IMR-90 (cell line): ENCODE data around the gene ARHGEF26. TPM values are rescaled to one million over a fixed set of nuclear protein-coding genes. Genes with fewer than 3 reads are reported as not detected.

ENCODE experiments used
- ATAC-seq: fragments of 200-7000 bp; cut with Tn5 transposase; 2 replicates; pipeline ENCODE4 v1.9.1; 2020; ENCODE audit warnings: low read depth, mild to moderate bottlenecking, moderate library complexity
- BruUV-seq: library from RNA; stranded (reverse); fragments of 400-500 nt; replicated peaks from 2 replicates; lab custom pipeline; 2021; lab: Mats Ljungman, UMichigan
- CTCF ChIA-PET: fragments of 300-600 bp; formaldehyde crosslinking; extraction: SDS; loops from one replicate; lab custom pipeline; 2021; ENCODE audit warnings: antibody characterized with exemption; lab: Yijun Ruan, JAX
- POLR2A ChIA-PET: fragments of 300-600 bp; sonication (Branson Sonifier 250); formaldehyde crosslinking; loops from one replicate; lab custom pipeline; 2022; ENCODE audit warnings: antibody characterized with exemption; ENCODE audit not compliant: unreplicated experiment; lab: Charles Lee
- DNase-seq: peaks from one replicate; pipeline ENCODE4 v3.0.0; 2013
- H2AFZ ChIP-seq: replicated peaks from 2 replicates; pipeline ENCODE3; 2013; ENCODE audit warnings: low read length, mild to moderate bottlenecking; ENCODE audit not compliant: poor library complexity
- H2AK5ac ChIP-seq: 2 replicates; pipeline ENCODE4 v1.6.1; 2013; ENCODE audit warnings: low read depth, low read length, inconsistent platforms
- H2AK9ac ChIP-seq: replicated peaks from 2 replicates; pipeline ENCODE3; 2013; ENCODE audit warnings: mild to moderate bottlenecking, low read depth, low read length, moderate library complexity; ENCODE audit not compliant: poor library complexity
- H2BK120ac ChIP-seq: 2 replicates; pipeline ENCODE4 v1.6.1; 2013; ENCODE audit warnings: low read depth, low read length, inconsistent platforms
- H2BK15ac ChIP-seq: 3 replicates; pipeline ENCODE4 v1.6.1; 2013; ENCODE audit warnings: low read depth, low read length, inconsistent platforms
- H2BK20ac ChIP-seq: 2 replicates; pipeline ENCODE4 v1.6.1; 2013; ENCODE audit warnings: low read depth, mild to moderate bottlenecking, inconsistent platforms, low read length, moderate library complexity
- H2BK5ac ChIP-seq: 2 replicates; pipeline ENCODE4 v1.6.1; 2013; ENCODE audit warnings: mild to moderate bottlenecking, low read depth, low read length, inconsistent platforms; ENCODE audit not compliant: poor library complexity, severe bottlenecking
- H3K14ac ChIP-seq: replicated peaks from 2 replicates; pipeline ENCODE4 v1.6.1; 2013; ENCODE audit warnings: low read depth, low read length, inconsistent platforms
- H3K18ac ChIP-seq: 2 replicates; pipeline ENCODE4 v1.6.1; 2013; ENCODE audit warnings: low read depth, low read length, control low read depth
- H3K23ac ChIP-seq: 2 replicates; pipeline ENCODE4 v1.6.1; 2013; ENCODE audit warnings: low read depth, low read length, inconsistent platforms
- H3K27ac ChIP-seq: 2 replicates; pipeline ENCODE4 v1.5.1; 2013; ENCODE audit warnings: mild to moderate bottlenecking, control low read depth, low read length; ENCODE audit not compliant: insufficient read depth
- H3K27me3 ChIP-seq: 2 replicates; pipeline ENCODE4 v1.6.1; 2013; ENCODE audit warnings: low read length; ENCODE audit not compliant: control insufficient read depth, insufficient read depth
- H3K36me3 ChIP-seq: 2 replicates; pipeline ENCODE4 v1.6.1; 2013; ENCODE audit warnings: low read length, mixed read lengths; ENCODE audit not compliant: control insufficient read depth, insufficient read depth
- H3K4ac ChIP-seq: 2 replicates; pipeline ENCODE4 v1.6.1; 2013; ENCODE audit warnings: low read depth, low read length, inconsistent platforms
- H3K4me1 ChIP-seq: 2 replicates; pipeline ENCODE4 v1.6.1; 2013; ENCODE audit warnings: low read length, mixed read lengths; ENCODE audit not compliant: control insufficient read depth, insufficient read depth
- H3K4me2 ChIP-seq: 2 replicates; pipeline ENCODE4 v1.6.1; 2013; ENCODE audit warnings: low read depth, mild to moderate bottlenecking, control low read depth, low read length, moderate library complexity
- H3K4me3 ChIP-seq: 2 replicates; pipeline ENCODE4 v1.5.1; 2013; ENCODE audit warnings: low read depth, mild to moderate bottlenecking, control low read depth, low read length, moderate library complexity; ENCODE audit not compliant: insufficient read depth
- H3K56ac ChIP-seq: 2 replicates; pipeline ENCODE4 v1.6.1; 2013; ENCODE audit warnings: low read length, inconsistent platforms; ENCODE audit not compliant: insufficient read depth; ENCODE audit errors: extremely low read depth
- H3K79me1 ChIP-seq, 2 experiments: 2 replicates each; pipeline ENCODE4 v1.6.1; 2013; ENCODE audit warnings: low read length in 2 of 2, inconsistent platforms in 1 of 2, low read depth in 1 of 2
- H3K9ac ChIP-seq: 2 replicates; pipeline ENCODE4 v1.6.1; 2013; ENCODE audit warnings: low read depth, low read length, control low read depth
- H3K9me1 ChIP-seq: 2 replicates; pipeline ENCODE4 v1.6.1; 2013; ENCODE audit warnings: low read length, inconsistent platforms; ENCODE audit not compliant: insufficient read depth
- H3K9me3 ChIP-seq: 2 replicates; pipeline ENCODE4 v1.6.1; 2013; ENCODE audit warnings: low read length; ENCODE audit not compliant: control insufficient read depth, insufficient read depth
- H4K20me1 ChIP-seq: 2 replicates; pipeline ENCODE4 v1.6.1; 2013; ENCODE audit warnings: low read length, inconsistent platforms; ENCODE audit not compliant: insufficient read depth
- H4K5ac ChIP-seq: 2 replicates; pipeline ENCODE4 v1.6.1; 2013; ENCODE audit warnings: mild to moderate bottlenecking, low read depth, low read length, control low read depth
- H4K8ac ChIP-seq, 2 experiments: 2 replicates each; pipeline ENCODE4 v1.6.1; 2013; ENCODE audit warnings: low read depth in 2 of 2, low read length in 2 of 2, control low read depth in 1 of 2, inconsistent platforms in 1 of 2
- H4K91ac ChIP-seq: 2 replicates; pipeline ENCODE4 v1.6.1; 2013; ENCODE audit warnings: low read depth, low read length, inconsistent platforms; ENCODE audit not compliant: insufficient read depth
- BHLHE40 ChIP-seq: fragments of 150-350 bp; IDR thresholded peaks from 2 replicates; pipeline ENCODE4 v1.6.1; 2016; ENCODE audit warnings: mild to moderate bottlenecking, low read depth, low read length
- CHD1 ChIP-seq: IDR thresholded peaks from 2 replicates; pipeline ENCODE4 v1.6.1; 2012; ENCODE audit warnings: low read depth, low read length, improper control_type of control experiment
- CTCF ChIP-seq: conservative IDR thresholded peaks from 2 replicates; pipeline ENCODE4 v1.5.1; 2012; ENCODE audit warnings: mild to moderate bottlenecking, low read depth, low read length, improper control_type of control experiment
- MAFK ChIP-seq: IDR thresholded peaks from 2 replicates; pipeline ENCODE4 v1.6.1; 2012; ENCODE audit warnings: low read depth, low read length, improper control_type of control experiment
- MAZ ChIP-seq: IDR thresholded peaks from 2 replicates; pipeline ENCODE4 v1.6.1; 2012; ENCODE audit warnings: low read depth, mild to moderate bottlenecking, low read length, improper control_type of control experiment, moderate library complexity, borderline replicate concordance
- RCOR1 ChIP-seq: IDR thresholded peaks from 2 replicates; pipeline ENCODE4 v1.6.1; 2012; ENCODE audit warnings: mild to moderate bottlenecking, low read length, improper control_type of control experiment; ENCODE audit not compliant: insufficient replicate concordance
- USF2 ChIP-seq: fragments of 150-350 bp; IDR thresholded peaks from 2 replicates; pipeline ENCODE4 v1.6.1; 2017; ENCODE audit warnings: mild to moderate bottlenecking, antibody characterized with exemption, low read length, low read depth
- WGBS, 2 experiments: methylation state at CpG; one replicate each; pipeline versions ENCODE4 v1.1.5 to v1.1.7; 2013; ENCODE audit warnings: missing lambda C conversion rate in 2 of 2; ENCODE audit not compliant: insufficient read length in 1 of 2; ENCODE audit errors: extremely low coverage in 2 of 2; 5-methylcytosine and 5-hydroxymethylcytosine counted together
- dilution Hi-C: fragments of 300-500 bp; cut with HindIII; formaldehyde crosslinking; loops from one replicate; pipeline ENCODE4 v1.14.3; 2018; ENCODE audit warnings: low sequenced_read_pairs; ENCODE audit not compliant: unreplicated experiment
- in situ Hi-C: fragments of 300-500 bp; cut with MboI; formaldehyde crosslinking; loops from 3 replicates; pipeline ENCODE4 v1.14.3; 2019; ENCODE audit warnings: low sequenced_read_pairs, inconsistent platforms, mixed read lengths
- intact Hi-C: fragments of 100-400 bp; cut with micrococcal nuclease; formaldehyde crosslinking; loops from 2 replicates; pipeline ENCODE4 v1.10.0; 2022
- polyA plus RNA-seq, 3 experiments: library from polyadenylated mRNA; depleted of rRNA; stranded (reverse); fragments of >200 nt; gene quantifications; 2 replicates each; pipeline ENCODE4 v1.2.3, GENCODE V29; 2012; ENCODE audit warnings: low replicate concordance in 1 of 3
- total RNA-seq: library from RNA; depleted of rRNA; stranded (reverse); fragments of >200 nt; gene quantifications from 2 replicates; pipeline ENCODE4 v1.2.3, GENCODE V29; 2012

The ARHGEF26 gene
- total and polyA plus RNA-seq, 2 of the 4 experiments (the other 2 are of a cell fraction): 2.0 to 2.3 TPM

GRCh38 chr3:154210986-154211385 lies 89.8 kb downstream of the ARHGEF26 start:
- CTCF ChIA-PET: no interaction called here
- POLR2A ChIA-PET: no interaction called here
- no peak overlapping the region for H3K14ac ChIP-seq

More at GRCh38 chr3:154210986-154211385, 89.8 kb downstream of the ARHGEF26 start:
- Histone ChIP-seq H4K91ac (no peak overlapping the region), H2AK5ac (no peak overlapping the region), H2BK15ac (no peak overlapping the region), H3K27me3 (no peaks in the 10 kb centered on the region), H2BK5ac (no peak overlapping the region), H3K23ac (no peak overlapping the region), H3K9me3 (no peaks in the 10 kb centered on the region), H3K4me1 (no peaks in the 10 kb centered on the region), H4K8ac (no peak overlapping the region), H3K18ac (no peak overlapping the region), H2AFZ (no peak overlapping the region), H2BK20ac (no peak overlapping the region), H2BK120ac (no peak overlapping the region), H3K79me1 (no peaks in the 10 kb centered on the region), H3K9ac (no peak overlapping the region), H2AK9ac (no peak overlapping the region), H3K36me3 (no peaks in the 10 kb centered on the region), H4K20me1 (no peaks in the 10 kb centered on the region), H3K4ac (no peak overlapping the region), H4K5ac (no peak overlapping the region), H3K27ac (no peak overlapping the region), H3K4me2 (no peak overlapping the region), H3K9me1 (no peaks in the 10 kb centered on the region), H3K56ac (no peak overlapping the region), H3K4me3 (no peak overlapping the region)
- intact Hi-C loops: no loop called here
- WGBS, 2 experiments: no CpG with 5 or more reads among the region's 1 CpG
- in situ Hi-C loops: no loop called here
- no peak for TF ChIP-seq MAFK
- TF ChIP-seq CTCF: no peak
- TF ChIP-seq BHLHE40: no peak
- TF ChIP-seq USF2: no peak
- no peak for TF ChIP-seq CHD1
- no peak for TF ChIP-seq MAZ
- TF ChIP-seq RCOR1: no peak
- dilution Hi-C loops: no loop called here
- DNase-seq (no peak), ATAC-seq (no peak)
- BruUV-seq: no TSS peak
